GM18909 (cell line): Measurements from ENCODE around the gene CMSS1.

ENCODE experiments used
- ATAC-seq: cut with Tn5 transposase; IDR thresholded peaks from one replicate; pipeline ENCODE4 v1.9.1; 2021; ENCODE audit warnings: mild to moderate bottlenecking; ENCODE audit not compliant: unreplicated experiment, poor library complexity

Gene CMSS1

GRCh38 chr3:100007313-100007712, 189.7 kb downstream of the CMSS1 start:
- no peak for ATAC-seq

GRCh38 chr3:100008081-100008698, 190.5 kb downstream of the CMSS1 start:
- no peak for ATAC-seq

GRCh38 chr3:100009276-100010086, 191.8 kb downstream of the CMSS1 start:
- ATAC-seq = no peak

GRCh38 chr3:100010087-100010417, 192.4 kb downstream of the CMSS1 start:
- no peak for ATAC-seq

GRCh38 chr3:100018806-100019205, 201.1 kb downstream of the CMSS1 start:
- ATAC-seq = no peak

- no peak for ATAC-seq
Measured at GRCh38 chr3:100019719-100020118, 202.1 kb downstream of the CMSS1 start.

GRCh38 chr3:100020876-100021644, 203.4 kb downstream of the CMSS1 start:
- ATAC-seq = no peak

- no peak for ATAC-seq
Measured at GRCh38 chr3:100022506-100022905, 204.8 kb downstream of the CMSS1 start.

GRCh38 chr3:100023150-100023549, 205.5 kb downstream of the CMSS1 start:
- ATAC-seq = no peak

GRCh38 chr3:100023595-100023994, 205.9 kb downstream of the CMSS1 start:
- no peak for ATAC-seq

- no peak for ATAC-seq
Measured at GRCh38 chr3:100024520-100025303, 207.1 kb downstream of the CMSS1 start.

GRCh38 chr3:100027321-100027720, 209.7 kb downstream of the CMSS1 start:
- no peak for ATAC-seq

GRCh38 chr3:100029052-100029451, 211.4 kb downstream of the CMSS1 start:
- no peak for ATAC-seq

GRCh38 chr3:100029689-100030088, 212.0 kb downstream of the CMSS1 start:
- no peak for ATAC-seq

- ATAC-seq = no peak
Measured at GRCh38 chr3:100030346-100030745, 212.7 kb downstream of the CMSS1 start.

- no peak for ATAC-seq
Measured at GRCh38 chr3:100030914-100031425, 213.3 kb downstream of the CMSS1 start.

GRCh38 chr3:100032243-100032642, 214.6 kb downstream of the CMSS1 start:
- ATAC-seq = no peak

- no peak for ATAC-seq
Measured at GRCh38 chr3:100033184-100033583, 215.5 kb downstream of the CMSS1 start.

- ATAC-seq = no peak
Measured at GRCh38 chr3:100033903-100034471, 216.3 kb downstream of the CMSS1 start.

GRCh38 chr3:100039075-100039474, 221.4 kb downstream of the CMSS1 start:
- no peak for ATAC-seq
